ENCODE data around the gene RPS14. TPM values are rescaled to one million over a fixed set of nuclear protein-coding genes. Genes with fewer than 3 reads are reported as not detected.
"Not testable (repeated sequence)": the region's sequence is repeated elsewhere in the genome, so short reads cannot be mapped to it uniquely, and the experiment has no call there.

The RPS14 gene
- total and polyA plus RNA-seq, 2 donors from 2014 or later = 1,504 to 1,994 TPM

DNA sequence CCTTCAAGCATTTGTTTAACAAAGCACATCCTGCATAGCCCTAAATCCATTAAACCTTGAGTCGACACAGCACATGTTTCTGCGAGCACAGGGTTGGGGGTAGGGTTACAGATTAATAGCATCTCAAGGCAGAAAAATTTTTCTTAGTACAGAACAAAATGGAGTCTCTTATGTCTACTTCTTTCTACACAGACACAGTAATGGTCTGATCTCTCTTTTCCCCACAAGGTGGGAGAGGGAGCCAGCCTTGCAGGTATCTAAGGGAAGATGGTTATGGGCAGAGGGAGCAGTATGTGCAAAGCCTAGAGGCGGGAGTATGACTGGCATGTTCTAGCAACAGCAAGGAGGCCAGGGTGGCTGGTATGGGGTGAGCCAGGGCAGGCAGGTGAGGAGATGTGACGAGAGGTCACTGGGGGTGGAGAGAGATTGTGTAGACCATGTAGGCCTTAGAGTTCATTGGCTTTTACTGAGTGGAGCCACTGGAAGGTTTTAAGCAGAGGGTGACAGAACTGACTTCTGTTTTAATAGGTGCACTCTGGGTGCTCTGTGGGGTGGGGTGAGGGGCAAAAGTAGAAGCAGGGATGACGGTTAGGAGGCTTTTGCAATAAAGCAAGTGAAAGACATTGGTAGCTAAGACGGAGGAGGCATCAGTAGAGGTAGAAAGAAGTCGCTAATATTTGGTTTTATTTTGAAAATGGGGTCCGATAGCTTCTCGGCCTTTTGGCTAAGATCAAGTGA lies 5.1 kb upstream of the RPS14 start:
- H3K9ac ChIP-seq (ENCODE audit: low read length in 3 of 3) = no peak overlapping the region
- H3K9me3 ChIP-seq (ENCODE audit: control insufficient read depth in 2 of 3, insufficient read depth in 1 of 3, low read length in 3 of 3) = no peaks in the 10 kb centered on the region
- no peaks in the 10 kb centered on the region for H3K4me1 ChIP-seq (ENCODE audit: control insufficient read depth in 2 of 3, insufficient read depth in 2 of 3, low read depth in 1 of 3, low read length in 3 of 3)
- FAIRE-seq = no peak
- no peak overlapping the region for H3K27ac ChIP-seq (ENCODE audit: low read depth in 2 of 2, low read length in 2 of 2)
- DNase-seq = no peak
- intact Hi-C loops (cut with DNase I) = loop anchor here (5.0 kb wide), 1 partner anchor 78 kb away; no protein-coding TSS in a partner anchor
- TF ChIP-seq, protein P1, sequence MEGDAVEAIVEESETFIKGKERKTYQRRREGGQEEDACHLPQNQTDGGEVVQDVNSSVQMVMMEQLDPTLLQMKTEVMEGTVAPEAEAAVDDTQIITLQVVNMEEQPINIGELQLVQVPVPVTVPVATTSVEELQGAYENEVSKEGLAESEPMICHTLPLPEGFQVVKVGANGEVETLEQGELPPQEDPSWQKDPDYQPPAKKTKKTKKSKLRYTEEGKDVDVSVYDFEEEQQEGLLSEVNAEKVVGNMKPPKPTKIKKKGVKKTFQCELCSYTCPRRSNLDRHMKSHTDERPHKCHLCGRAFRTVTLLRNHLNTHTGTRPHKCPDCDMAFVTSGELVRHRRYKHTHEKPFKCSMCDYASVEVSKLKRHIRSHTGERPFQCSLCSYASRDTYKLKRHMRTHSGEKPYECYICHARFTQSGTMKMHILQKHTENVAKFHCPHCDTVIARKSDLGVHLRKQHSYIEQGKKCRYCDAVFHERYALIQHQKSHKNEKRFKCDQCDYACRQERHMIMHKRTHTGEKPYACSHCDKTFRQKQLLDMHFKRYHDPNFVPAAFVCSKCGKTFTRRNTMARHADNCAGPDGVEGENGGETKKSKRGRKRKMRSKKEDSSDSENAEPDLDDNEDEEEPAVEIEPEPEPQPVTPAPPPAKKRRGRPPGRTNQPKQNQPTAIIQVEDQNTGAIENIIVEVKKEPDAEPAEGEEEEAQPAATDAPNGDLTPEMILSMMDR (IDR thresholded peaks at IDR 0.05; ENCODE audit: borderline replicate concordance, extremely low read depth, insufficient read depth) = no peak
- no peaks in the 10 kb centered on the region for H3K27me3 ChIP-seq (ENCODE audit: control insufficient read depth, insufficient read depth, low read length)
- H3K4me3 ChIP-seq (ENCODE audit: low read length in 3 of 3) = no peak overlapping the region
- no peaks in the 10 kb centered on the region for H3K36me3 ChIP-seq (ENCODE audit: control insufficient read depth in 2 of 3, insufficient read depth in 3 of 3, low read length in 3 of 3)

DNA sequence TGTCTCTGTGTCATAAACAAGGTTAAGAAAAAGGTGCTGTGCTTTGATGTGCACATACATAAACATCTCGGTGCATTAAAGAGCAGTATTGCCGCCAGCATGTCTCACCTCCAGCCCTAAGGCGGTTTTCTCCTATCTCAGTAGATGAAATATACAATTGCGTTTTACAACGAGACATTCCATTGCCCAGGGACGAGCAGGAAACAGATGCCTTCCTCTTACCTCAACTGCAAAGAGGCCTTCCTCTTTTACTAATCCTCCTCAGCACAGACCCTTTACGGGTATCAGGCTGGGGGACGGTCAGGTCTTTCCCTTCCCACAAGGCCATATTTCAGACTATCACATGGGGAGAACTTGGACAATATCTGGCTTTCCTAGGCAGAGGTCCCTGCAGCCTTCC lies 4.5 kb upstream of the RPS14 start:
- intact Hi-C loops (cut with DNase I); H3K9me3 ChIP-seq (ENCODE audit: control insufficient read depth in 2 of 3, insufficient read depth in 1 of 3, low read length in 3 of 3); DNase-seq; H3K27ac ChIP-seq (ENCODE audit: low read depth in 2 of 2, low read length in 2 of 2); H3K4me3 ChIP-seq (ENCODE audit: low read length in 3 of 3); H3K4me1 ChIP-seq (ENCODE audit: control insufficient read depth in 2 of 3, insufficient read depth in 2 of 3, low read depth in 1 of 3, low read length in 3 of 3); H3K36me3 ChIP-seq (ENCODE audit: control insufficient read depth in 2 of 3, insufficient read depth in 3 of 3, low read length in 3 of 3); FAIRE-seq; H3K9ac ChIP-seq (ENCODE audit: low read length in 3 of 3); H3K27me3 ChIP-seq (ENCODE audit: control insufficient read depth, insufficient read depth, low read length): not testable (repeated sequence)

DNA sequence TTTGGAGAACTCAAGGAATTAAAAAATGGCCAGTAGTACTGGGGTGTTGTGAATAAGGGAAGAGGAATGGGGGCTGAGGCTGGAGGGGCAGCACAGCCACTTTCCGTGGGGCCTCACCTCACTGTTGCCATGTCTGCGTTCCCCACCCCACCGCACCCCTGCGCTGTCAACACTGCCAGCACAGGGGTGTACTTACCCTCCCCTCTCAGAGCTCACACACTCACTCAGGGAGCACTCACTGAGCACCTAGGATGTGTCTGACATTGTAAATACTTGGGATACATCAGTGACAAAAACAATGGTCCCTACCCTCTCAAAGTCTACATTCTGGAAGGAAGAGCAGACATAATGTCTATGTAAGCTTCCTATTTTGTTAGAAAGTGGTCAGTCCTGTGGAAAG lies 3.4 kb upstream of the RPS14 start:
- H3K9ac ChIP-seq (ENCODE audit: low read length in 3 of 3) = no peak overlapping the region
- no peaks in the 10 kb centered on the region for H3K36me3 ChIP-seq (ENCODE audit: control insufficient read depth in 2 of 3, insufficient read depth in 3 of 3, low read length in 3 of 3)
- H3K4me3 ChIP-seq (ENCODE audit: low read length in 3 of 3) = no peak overlapping the region
- intact Hi-C loops (cut with DNase I) = no loop called here
- no peaks in the 10 kb centered on the region for H3K9me3 ChIP-seq (ENCODE audit: control insufficient read depth in 2 of 3, insufficient read depth in 1 of 3, low read length in 3 of 3)
- H3K4me1 ChIP-seq (ENCODE audit: control insufficient read depth in 2 of 3, insufficient read depth in 2 of 3, low read depth in 1 of 3, low read length in 3 of 3) = peaks cover 8 to 10% (median 8%) of the 10 kb centered on the region in 3 donors
- TF ChIP-seq, protein P1 (IDR thresholded peaks at IDR 0.05; ENCODE audit: borderline replicate concordance, extremely low read depth, insufficient read depth) = no peak
- no peaks in the 10 kb centered on the region for H3K27me3 ChIP-seq (ENCODE audit: control insufficient read depth, insufficient read depth, low read length)
- DNase-seq (peak in 1 of 5 donors; percentile 29), FAIRE-seq (no peak)
- no peak overlapping the region for H3K27ac ChIP-seq (ENCODE audit: low read depth in 2 of 2, low read length in 2 of 2)

DNA sequence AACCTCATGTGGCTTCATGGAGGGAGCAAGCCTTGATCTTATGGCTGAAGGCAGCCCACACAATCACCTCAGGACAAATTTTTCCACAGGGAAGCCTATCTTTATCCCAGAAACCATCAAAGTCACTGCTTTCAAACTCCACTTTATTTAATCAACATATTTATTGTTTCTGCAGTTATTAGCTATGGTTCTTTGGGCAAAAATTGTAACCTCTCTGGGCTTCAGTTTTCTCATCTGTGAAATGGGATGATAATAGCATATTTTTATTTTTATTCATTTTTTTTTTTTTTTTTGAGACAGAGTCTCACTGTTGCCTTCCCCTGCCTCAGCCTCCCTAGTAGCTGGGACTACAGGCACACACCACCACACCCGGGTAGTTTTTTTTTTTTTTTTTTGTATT lies 2.1 kb upstream of the RPS14 start:
- Histone ChIP-seq H3K4me3 (ENCODE audit: low read length in 3 of 3) (no peak overlapping the region), H3K27me3 (ENCODE audit: control insufficient read depth, insufficient read depth, low read length) (no peaks in the 10 kb centered on the region), H3K36me3 (ENCODE audit: control insufficient read depth in 2 of 3, insufficient read depth in 3 of 3, low read length in 3 of 3) (peaks cover 9 to 13% (median 11%) of the 10 kb centered on the region in 3 donors), H3K9me3 (ENCODE audit: control insufficient read depth in 2 of 3, insufficient read depth in 1 of 3, low read length in 3 of 3) (no peaks in the 10 kb centered on the region), H3K4me1 (ENCODE audit: control insufficient read depth in 2 of 3, insufficient read depth in 2 of 3, low read depth in 1 of 3, low read length in 3 of 3) (peaks cover 11 to 12% (median 11%) of the 10 kb centered on the region in 3 donors), H3K9ac (ENCODE audit: low read length in 3 of 3) (no peak overlapping the region), H3K27ac (ENCODE audit: low read depth in 2 of 2, low read length in 2 of 2) (no peak overlapping the region)
- no peak for FAIRE-seq
- DNase-seq = no peak
- intact Hi-C loops (cut with DNase I) = no loop called here
- TF ChIP-seq, protein P1 (IDR thresholded peaks at IDR 0.05; ENCODE audit: borderline replicate concordance, extremely low read depth, insufficient read depth) = no peak
